ENCODE results near the gene MARCHF11. TPM values are rescaled to one million over a fixed set of nuclear protein-coding genes. Genes with fewer than 3 reads are reported as not detected.

The MARCHF11 gene
- total RNA-seq (2022; extraction: Qiagen RNA extraction) = not detected in 5 replicates

GRCh38 chr5:16179511-16179935 is at the start of gene MARCHF11:
Gene MARCHF11, minus strand, starts transcription at chr5:16179791. Its CDS starts 216 bp downstream, at chr5:16179575.

